ENCODE results near the gene RFTN1. TPM values are rescaled to one million over a fixed set of nuclear protein-coding genes. Genes with fewer than 3 reads are reported as not detected.

Gene RFTN1
- total and polyA plus RNA-seq, 10 of the 15 experiments (the other 5 are each of a cell fraction or from before 2014, with no cell fraction given): 20.6 to 213 (median 147) TPM

DNA sequence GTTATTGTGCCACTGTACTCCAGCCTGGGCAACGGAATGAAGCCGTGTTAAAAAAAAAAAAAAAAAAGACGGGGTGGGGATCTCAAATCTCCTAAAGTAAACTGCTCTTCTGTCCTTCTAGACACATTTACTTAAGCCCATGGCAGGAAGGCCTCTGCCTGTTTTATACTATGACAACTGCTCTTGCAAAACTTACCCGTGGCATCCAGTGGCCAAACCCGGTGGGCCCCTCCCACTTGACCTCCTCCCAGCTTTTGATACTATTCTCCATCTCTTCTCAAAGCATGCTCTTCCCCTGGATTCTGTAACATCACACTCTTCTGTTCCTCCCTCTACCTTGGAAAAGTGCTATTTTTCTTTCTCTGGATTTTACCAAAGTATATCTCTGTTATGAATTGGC lies 112.2 kb downstream of the RFTN1 start (continued):
- TF ChIP-seq BHLHE40 (IDR thresholded peaks at IDR 0.05; ENCODE audit: borderline replicate concordance in 1 of 2, low read depth in 2 of 2, low read length in 1 of 2) (no peak), SUZ12 (IDR thresholded peaks at IDR 0.05; ENCODE audit: unreplicated experiment) (no peak), RUNX3 (IDR thresholded peaks at IDR 0.05; ENCODE audit: low read length) (no peak), CBX3 (IDR thresholded peaks at IDR 0.05; ENCODE audit: borderline replicate concordance, low read depth) (no peak), RELA (IDR thresholded peaks at IDR 0.05; ENCODE audit: borderline replicate concordance, partially characterized antibody) (no peak)
- TF ChIP-seq, protein P1, sequence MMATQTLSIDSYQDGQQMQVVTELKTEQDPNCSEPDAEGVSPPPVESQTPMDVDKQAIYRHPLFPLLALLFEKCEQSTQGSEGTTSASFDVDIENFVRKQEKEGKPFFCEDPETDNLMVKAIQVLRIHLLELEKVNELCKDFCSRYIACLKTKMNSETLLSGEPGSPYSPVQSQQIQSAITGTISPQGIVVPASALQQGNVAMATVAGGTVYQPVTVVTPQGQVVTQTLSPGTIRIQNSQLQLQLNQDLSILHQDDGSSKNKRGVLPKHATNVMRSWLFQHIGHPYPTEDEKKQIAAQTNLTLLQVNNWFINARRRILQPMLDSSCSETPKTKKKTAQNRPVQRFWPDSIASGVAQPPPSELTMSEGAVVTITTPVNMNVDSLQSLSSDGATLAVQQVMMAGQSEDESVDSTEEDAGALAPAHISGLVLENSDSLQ (IDR thresholded peaks at IDR 0.05): no peak
- TF ChIP-seq, protein P2, sequence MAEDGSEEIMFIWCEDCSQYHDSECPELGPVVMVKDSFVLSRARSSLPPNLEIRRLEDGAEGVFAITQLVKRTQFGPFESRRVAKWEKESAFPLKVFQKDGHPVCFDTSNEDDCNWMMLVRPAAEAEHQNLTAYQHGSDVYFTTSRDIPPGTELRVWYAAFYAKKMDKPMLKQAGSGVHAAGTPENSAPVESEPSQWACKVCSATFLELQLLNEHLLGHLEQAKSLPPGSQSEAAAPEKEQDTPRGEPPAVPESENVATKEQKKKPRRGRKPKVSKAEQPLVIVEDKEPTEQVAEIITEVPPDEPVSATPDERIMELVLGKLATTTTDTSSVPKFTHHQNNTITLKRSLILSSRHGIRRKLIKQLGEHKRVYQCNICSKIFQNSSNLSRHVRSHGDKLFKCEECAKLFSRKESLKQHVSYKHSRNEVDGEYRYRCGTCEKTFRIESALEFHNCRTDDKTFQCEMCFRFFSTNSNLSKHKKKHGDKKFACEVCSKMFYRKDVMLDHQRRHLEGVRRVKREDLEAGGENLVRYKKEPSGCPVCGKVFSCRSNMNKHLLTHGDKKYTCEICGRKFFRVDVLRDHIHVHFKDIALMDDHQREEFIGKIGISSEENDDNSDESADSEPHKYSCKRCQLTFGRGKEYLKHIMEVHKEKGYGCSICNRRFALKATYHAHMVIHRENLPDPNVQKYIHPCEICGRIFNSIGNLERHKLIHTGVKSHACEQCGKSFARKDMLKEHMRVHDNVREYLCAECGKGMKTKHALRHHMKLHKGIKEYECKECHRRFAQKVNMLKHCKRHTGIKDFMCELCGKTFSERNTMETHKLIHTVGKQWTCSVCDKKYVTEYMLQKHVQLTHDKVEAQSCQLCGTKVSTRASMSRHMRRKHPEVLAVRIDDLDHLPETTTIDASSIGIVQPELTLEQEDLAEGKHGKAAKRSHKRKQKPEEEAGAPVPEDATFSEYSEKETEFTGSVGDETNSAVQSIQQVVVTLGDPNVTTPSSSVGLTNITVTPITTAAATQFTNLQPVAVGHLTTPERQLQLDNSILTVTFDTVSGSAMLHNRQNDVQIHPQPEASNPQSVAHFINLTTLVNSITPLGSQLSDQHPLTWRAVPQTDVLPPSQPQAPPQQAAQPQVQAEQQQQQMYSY (CRISPR knock-in tag; IDR thresholded peaks at IDR 0.05): no peak
